Activated naive CD8-positive, alpha-beta T cell treated with anti-CD3 and anti-CD28 coated beads, Interleukin-2, amount 50 U/mL, for 16 hours (primary cell): ENCODE results near the gene EMC8.

Source experiments
- DNase-seq: peaks from one replicate; pipeline ENCODE4 v3.0.0-alpha.2; 2020; ENCODE audit warnings: low read depth, low spot score

Gene EMC8

DNA sequence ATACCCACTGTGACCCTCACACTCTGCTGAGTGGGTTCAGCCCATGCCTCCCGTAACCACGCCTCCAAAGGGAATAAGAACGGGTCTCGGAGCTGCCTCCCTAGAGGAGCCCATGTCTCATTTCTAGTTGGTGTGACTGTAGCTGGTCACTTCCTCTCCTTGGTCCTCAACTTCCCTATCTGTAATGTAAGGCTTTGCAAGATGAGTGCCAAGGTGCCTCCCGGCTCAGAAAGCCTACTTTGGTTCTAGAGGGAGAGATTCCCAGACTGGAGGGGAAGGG lies 69.2 kb downstream of the EMC8 start:
- DNase-seq = no peak

DNA sequence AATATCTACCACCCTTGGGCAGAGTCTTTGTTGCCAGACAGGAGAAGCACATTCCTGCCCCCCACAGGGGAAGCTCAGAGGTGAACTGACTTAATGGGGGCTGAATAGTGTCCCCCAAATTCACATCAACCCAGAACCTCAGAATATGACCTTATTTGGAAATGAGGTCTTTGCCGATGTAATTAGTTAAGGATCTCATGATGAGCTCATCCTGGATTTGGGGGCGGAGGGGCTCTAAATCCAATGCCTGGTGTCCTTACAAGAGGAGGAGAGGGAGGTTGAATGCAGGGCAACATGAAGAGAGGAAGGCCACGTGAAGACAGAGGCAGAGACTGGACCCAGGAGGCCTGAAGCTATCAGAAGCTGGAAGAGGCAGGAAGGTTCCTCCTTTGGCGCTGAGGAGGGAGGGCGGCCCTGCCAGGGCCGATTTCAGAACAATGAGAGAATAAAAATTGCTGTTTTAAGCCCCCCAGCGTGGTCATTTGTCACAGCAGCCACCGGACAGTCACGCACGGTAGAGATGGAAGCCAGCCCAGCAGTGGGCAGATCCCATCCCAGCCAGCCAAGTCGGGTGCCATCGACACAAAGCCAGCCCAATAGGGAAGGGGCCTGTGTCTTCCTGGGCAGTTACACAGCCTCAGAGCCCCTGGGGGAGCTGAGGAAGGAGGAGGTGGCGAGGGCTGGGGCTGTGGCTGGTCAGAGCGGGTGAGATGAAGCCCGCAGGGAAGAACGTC lies 69.7 kb downstream of the EMC8 start:
- no peak for DNase-seq

DNA sequence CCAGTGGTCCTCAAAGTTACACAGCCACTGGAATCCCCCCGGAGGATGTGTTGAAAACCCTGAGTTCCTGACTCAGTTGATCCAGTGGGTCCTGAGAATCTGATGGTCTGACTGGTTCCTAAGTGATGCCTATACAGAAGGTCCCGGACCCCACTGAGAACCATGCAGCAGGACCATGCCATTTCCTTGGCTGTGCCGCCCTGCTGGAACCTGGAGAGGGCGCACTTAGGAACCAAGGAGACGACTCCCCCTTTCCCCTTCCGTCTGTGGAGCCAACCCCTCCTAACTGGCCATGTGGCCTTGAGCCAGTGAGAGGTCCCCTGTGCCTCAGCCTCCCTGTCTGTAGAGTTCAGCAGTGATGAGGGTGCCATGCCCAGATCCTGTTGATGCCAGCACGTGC lies 70.5 kb downstream of the EMC8 start:
- no peak for DNase-seq
